Right cardiac atrium (tissue), 5 donors: ENCODE measurements around the gene UNC5A. TPM values are rescaled to one million over a fixed set of nuclear protein-coding genes. Genes with fewer than 3 reads are reported as not detected.
A peak's percentile ranks its signal among the peaks of the same experiment; 100 is the strongest.

Experiments
- ATAC-seq, 2 donors: fragments of 200-7000 bp; cut with Tn5 transposase; one replicate each; pipeline versions ENCODE4 v1.8.0 to v1.9.1; 2020; ENCODE audit warnings: moderate library complexity in 2 of 2, mild to moderate bottlenecking in 1 of 2
- DNase-seq, 3 donors: peaks; one replicate each; pipeline ENCODE4 v3.0.0-alpha.2; 2020
- H3K27ac ChIP-seq: one replicate; pipeline ENCODE4 v1.5.1; 2013; ENCODE audit warnings: mild to moderate bottlenecking, low read length, control low read depth, moderate library complexity
- H3K27me3 ChIP-seq: one replicate; pipeline ENCODE4 v1.6.1; 2013; ENCODE audit not compliant: control insufficient read depth, insufficient read depth
- H3K4me1 ChIP-seq: one replicate; pipeline ENCODE4 v1.6.1; 2013; ENCODE audit warnings: low read length; ENCODE audit not compliant: control insufficient read depth, insufficient read depth
- H3K4me3 ChIP-seq: one replicate; pipeline ENCODE4 v1.5.1; 2013; ENCODE audit warnings: low read length, control low read depth
- H3K9me3 ChIP-seq: one replicate; pipeline ENCODE4 v1.6.1; 2013; ENCODE audit warnings: low read length; ENCODE audit not compliant: control insufficient read depth
- WGBS: extraction: QIAGEN DNeasy Blood & Tissue Kit; methylation state at CpG from one replicate; pipeline ENCODE4 v1.1.7; 2013; 5-methylcytosine and 5-hydroxymethylcytosine counted together
- intact Hi-C, 4 donors: fragments of 100-400 bp; cut with DNase I; formaldehyde crosslinking; loops; one replicate each; pipeline versions ENCODE4 v1.11.0 to v1.14.0; 2022 to 2023
- polyA plus RNA-seq: library from polyadenylated mRNA; stranded (reverse); fragments of 200-250 nt; gene quantifications from one replicate; pipeline ENCODE4 v1.2.3, GENCODE V29; 2013
- total RNA-seq, 4 donors: library from RNA; stranded (reverse); fragmentation: NEBNext Ultra II Directional; extraction: Animal tissue kit (Norgen Biotek cat#: 25700); gene quantifications; one replicate each; pipeline ENCODE4 v1.2.1, GENCODE V29; 2021
- donor health status: healthy with polysubstance abuse.
- donor health status: DM: no; HTN: yes; CAD: no.
- donor health status: DM: no; HTN: no; CAD: no.
- donor health status: DM: no; HTN: yes; CAD: no; lungs with severe emphysema.
- donor health status: DM: yes; HTN: yes; CAD: no.

The UNC5A gene
- total and polyA plus RNA-seq, 5 donors: 0.17 to 0.85 (median 0.62) TPM

DNA sequence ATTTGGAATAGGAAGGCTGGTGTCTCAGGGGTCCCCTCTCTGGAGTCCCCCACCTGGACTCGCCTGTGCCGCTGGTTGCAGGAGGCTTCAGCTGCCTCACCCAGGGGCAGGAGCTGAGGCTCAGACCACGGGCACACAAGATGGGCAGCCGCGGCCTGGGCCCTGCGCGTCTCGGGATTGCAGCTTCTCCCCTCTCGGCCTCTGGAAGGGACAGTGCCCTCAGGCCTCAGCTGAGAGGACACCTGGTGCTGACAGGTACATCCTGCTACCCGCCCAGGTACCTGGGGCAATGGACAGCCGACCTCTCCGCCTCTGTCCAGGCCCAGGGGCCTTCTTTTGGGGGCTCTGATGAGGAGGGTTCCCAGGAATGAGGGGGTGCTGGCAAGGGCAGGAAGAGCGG, 38.3 kb downstream of the UNC5A start:
- DNase-seq: peak in 1 of 3 donors; percentile 44

DNA sequence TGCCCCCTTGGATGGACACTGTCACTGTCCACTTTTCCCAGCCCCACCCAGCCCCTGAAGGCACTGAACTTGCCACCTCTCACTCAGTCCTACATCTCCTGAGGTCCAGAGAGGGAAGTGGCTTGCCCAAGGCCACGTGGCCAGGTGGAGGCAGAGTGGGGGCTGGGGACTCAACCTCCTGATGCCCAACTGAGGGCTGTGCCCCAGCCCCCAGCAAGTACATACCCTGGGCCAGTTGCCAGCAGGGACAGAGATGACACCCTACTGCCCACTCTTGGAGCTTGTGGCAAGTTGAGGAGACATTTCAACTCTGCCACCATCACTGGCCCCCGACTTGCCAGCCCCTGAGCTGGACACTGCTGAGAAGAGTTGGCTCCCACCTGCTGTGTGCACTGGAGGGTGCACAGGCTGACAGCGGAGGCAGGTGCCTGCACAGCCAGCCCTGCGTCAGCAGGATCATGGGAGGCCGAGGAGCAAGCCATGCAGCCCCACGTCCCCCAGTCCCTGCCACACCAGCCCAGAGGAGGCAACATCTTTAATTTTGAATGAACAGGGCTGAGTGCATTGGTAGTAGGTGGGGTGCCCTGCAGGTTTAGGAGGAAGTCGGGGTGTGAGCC, 39.4 kb downstream of the UNC5A start:
- 73% methylated on average over 7 of the region's 7 CpGs for WGBS
- Histone ChIP-seq H3K9me3 (no peaks in the 10 kb centered on the region), H3K27ac (no peak overlapping the region), H3K27me3 (no peaks in the 10 kb centered on the region), H3K4me3 (no peak overlapping the region), H3K4me1 (no peaks in the 10 kb centered on the region)
- intact Hi-C loops: no loop called here
- peak in 2 of 3 donors; percentile 22 to 27 for DNase-seq
- ATAC-seq: no peak

More for the DNA sequence above, 38.3 kb downstream of the UNC5A start:
- WGBS: 87% methylated on average over 13 of the region's 13 CpGs
- intact Hi-C loops: no loop called here
- Histone ChIP-seq H3K4me3 (no peak overlapping the region), H3K4me1 (no peaks in the 10 kb centered on the region), H3K9me3 (no peaks in the 10 kb centered on the region), H3K27me3 (no peaks in the 10 kb centered on the region), H3K27ac (no peak overlapping the region)
- ATAC-seq: no peak

DNA sequence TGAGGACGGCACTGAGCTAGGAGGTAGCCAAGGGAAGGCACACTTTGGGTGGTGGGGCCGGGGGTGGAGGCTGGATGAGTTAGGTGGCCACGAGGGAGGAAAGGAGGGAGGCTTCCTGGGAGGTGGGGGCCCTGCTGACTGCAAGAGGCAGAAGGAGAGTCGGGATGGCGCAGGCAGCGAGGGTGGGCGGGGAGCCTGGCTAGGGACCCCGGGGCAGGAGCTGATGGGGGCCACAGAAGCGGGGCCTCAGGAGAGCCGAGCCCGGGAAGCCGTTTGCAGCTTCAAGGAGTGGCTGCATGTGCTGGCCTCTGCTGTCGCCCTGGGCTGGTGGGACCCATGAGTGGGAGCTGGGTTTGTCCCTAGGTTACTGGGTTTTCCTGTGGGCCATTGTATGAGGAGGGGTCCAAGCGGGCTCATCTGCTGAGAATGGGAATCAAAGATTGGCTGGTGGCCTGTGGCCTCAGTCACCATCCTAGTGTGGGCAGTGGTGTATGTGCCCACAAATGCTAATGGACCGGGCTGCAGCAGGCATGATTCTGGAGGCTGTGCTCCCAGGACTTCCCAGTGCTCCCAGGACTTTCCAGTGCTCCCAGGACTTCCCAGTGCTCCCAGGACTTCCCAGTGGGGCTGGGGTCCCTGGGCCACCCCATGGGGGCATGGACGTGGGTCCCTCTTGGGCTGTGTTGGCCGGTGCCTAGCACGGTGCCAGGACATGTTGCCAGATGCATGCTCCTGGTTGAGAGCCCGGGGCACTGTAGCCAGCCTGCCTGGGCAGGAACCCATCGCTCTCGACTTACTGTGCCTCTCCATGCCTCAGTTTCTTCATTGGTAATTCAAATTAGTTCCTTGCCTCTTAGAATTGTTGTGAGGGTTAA, 40.2 kb downstream of the UNC5A start:
- Histone ChIP-seq H3K4me3 (no peak overlapping the region), H3K27me3 (no peaks in the 10 kb centered on the region), H3K27ac (no peak overlapping the region), H3K9me3 (no peaks in the 10 kb centered on the region), H3K4me1 (no peaks in the 10 kb centered on the region)
- intact Hi-C loops: no loop called here
- WGBS: 77% methylated on average over 21 of the region's 21 CpGs
- peak in 2 of 3 donors; percentile 40 to 63 for DNase-seq
- ATAC-seq: no peak

DNA sequence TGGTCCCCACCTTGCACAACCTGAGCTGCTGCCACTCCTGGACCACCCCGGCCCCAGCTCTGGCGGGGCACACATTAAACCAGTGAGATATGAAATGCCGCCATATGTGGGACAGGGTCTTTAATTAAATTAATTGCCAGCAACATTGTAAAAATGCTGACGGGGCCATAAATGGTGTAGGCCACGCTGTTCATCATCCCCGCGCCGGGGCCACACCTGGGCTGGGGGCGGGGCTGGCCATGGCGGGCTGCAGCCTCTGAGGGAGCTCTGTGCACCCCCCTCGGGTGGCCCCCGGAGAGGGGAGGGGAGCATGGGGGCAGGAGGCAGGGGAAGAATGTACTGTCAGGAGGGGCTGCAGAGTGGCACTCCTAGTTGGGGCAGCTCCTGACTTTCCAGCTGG, 41.0 kb downstream of the UNC5A start:
- ATAC-seq (no peak), DNase-seq (peak in 2 of 3 donors; percentile 3 to 40)
- no peak overlapping the region for H3K4me3 ChIP-seq
- no peaks in the 10 kb centered on the region for H3K4me1 ChIP-seq
- H3K27me3 ChIP-seq: no peaks in the 10 kb centered on the region
- intact Hi-C loops: no loop called here
- H3K27ac ChIP-seq: no peak overlapping the region
- H3K9me3 ChIP-seq: no peaks in the 10 kb centered on the region
- WGBS: 78% methylated on average over 12 of the region's 12 CpGs

DNA sequence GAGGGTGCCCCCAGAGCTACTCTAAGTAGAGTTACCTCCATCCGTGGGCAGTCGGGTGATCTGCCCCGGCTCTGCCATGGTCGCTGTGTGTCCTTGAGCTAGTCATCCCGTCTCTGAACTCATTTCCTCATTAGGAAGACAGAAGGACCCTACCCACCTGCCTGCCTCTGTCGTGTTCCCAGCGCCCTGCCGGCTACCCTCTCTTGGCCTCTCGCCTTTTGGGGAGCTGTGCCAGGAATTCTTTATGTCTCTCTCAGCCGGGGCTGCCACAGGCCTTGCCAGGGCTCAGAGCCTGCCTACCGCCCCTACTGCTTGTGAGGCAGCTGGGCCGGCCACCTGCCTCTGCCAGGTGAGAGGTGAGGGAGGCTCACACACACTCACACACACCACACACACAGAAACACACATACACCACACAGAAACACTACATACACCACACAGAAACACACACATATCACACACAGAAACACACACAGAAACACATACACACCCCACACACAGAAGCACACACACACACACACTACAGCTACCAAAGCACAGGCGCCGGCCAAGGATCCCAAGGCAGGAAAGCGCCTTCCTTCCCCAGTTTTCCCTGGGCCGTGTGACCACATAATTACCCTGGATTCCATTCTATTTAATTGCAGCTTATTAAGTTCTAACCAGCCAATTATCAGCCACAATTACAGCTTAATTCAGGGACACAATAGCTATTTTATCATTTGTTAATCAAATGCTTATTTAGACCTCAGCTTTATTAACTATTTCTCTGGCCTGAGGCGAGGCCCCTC, 41.7 kb downstream of the UNC5A start:
- H3K27me3 ChIP-seq: no peaks in the 10 kb centered on the region
- no peak overlapping the region for H3K27ac ChIP-seq
- no peaks in the 10 kb centered on the region for H3K9me3 ChIP-seq
- DNase-seq (peak in 2 of 3 donors; percentile 21 to 28), ATAC-seq (no peak)
- no peaks in the 10 kb centered on the region for H3K4me1 ChIP-seq
- intact Hi-C loops: no loop called here
- H3K4me3 ChIP-seq: no peak overlapping the region
- 63% methylated on average over 17 of the region's 17 CpGs for WGBS

DNA sequence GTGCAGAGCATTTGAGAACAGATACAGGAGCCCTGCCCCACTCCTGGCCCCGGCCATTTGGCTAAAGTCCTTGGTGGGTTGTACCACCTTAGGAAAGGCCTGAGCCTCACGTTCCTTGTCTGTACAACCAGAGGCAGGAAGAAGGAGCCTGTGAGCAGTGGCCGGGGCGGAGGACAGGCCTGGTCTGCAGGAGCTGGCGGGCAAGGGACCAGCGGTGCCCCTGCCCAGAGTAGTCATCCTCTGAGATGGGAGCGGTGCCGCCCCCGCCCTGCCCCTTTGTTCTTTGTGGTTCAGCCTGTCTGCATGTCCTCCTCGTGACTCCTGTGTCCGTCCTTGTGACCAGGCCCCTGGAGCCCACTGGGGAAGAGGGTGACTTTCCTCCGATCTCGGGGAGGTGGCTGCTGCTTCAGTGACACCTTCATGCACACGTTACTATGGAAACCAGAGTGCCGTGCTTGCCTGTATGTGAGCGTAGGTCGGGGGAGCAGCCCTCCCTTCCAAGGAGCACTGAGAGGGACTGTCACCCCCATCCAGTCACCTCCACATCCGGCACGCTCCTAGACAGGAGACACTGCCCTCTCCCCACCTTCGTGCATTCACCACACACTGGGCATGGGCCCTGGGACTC, 42.9 kb downstream of the UNC5A start:
- no peak overlapping the region for H3K27ac ChIP-seq
- 71% methylated on average over 20 of the region's 20 CpGs for WGBS
- H3K4me3 ChIP-seq: no peak overlapping the region
- intact Hi-C loops: no loop called here
- no peaks in the 10 kb centered on the region for H3K9me3 ChIP-seq
- no peaks in the 10 kb centered on the region for H3K27me3 ChIP-seq
- no peaks in the 10 kb centered on the region for H3K4me1 ChIP-seq
- no peak for ATAC-seq
- peak in 2 of 3 donors; percentile 36 to 37 for DNase-seq

DNA sequence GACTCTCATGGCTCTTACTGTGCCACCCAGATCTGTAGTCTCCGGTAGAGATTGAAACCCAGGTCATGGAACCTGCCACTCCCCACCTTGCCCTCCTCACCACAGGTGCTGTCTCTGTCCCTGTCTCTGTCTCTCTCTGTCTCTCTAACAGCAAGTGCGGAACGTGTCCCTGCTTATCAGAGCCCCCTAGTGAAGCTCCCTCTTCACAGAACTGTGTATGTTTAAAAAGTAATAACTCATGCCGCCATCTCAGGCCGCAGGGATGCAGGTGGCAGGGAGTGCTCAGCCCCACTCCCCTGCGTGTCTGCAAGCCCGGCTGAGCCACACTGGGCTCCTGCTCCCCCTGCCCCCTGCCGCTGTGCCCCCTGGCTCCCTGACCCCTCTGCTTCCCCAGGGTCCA, 43.8 kb downstream of the UNC5A start:
- no peak overlapping the region for H3K27ac ChIP-seq
- DNase-seq (peak in 2 of 3 donors; percentile 4 to 16), ATAC-seq (no peak)
- intact Hi-C loops: no loop called here
- H3K27me3 ChIP-seq: no peaks in the 10 kb centered on the region
- no peaks in the 10 kb centered on the region for H3K4me1 ChIP-seq
- no peak overlapping the region for H3K4me3 ChIP-seq
- 67% methylated on average over 8 of the region's 8 CpGs for WGBS
- H3K9me3 ChIP-seq: no peaks in the 10 kb centered on the region

DNA sequence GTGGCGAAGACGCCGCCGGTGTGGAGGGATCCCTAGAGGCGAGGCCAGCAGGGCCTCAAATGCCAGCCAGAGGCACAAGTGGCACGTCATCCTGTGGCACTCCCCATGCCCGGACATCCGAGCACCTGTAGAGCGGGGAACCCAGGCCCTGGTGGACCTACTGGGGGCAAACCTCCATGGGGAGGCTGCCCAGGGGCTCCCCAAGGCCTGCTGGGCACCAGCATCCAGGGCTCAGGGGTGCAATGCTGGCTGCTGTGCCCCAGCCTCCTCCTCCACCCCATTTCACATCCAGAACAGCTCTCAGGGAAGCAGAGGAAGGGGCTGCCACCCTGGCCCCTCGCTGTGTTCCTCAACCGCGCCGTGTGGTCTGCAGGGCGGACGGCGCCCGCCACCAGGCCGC, 45.2 kb downstream of the UNC5A start:
- Histone ChIP-seq H3K27me3 (no peaks in the 10 kb centered on the region), H3K27ac (no peak overlapping the region), H3K4me1 (no peaks in the 10 kb centered on the region), H3K9me3 (no peaks in the 10 kb centered on the region), H3K4me3 (no peak overlapping the region)
- DNase-seq: peak in 2 of 3 donors; percentile 23 to 33
- ATAC-seq: no peak
- 90% methylated on average over 18 of the region's 18 CpGs for WGBS
- intact Hi-C loops: no loop called here

DNA sequence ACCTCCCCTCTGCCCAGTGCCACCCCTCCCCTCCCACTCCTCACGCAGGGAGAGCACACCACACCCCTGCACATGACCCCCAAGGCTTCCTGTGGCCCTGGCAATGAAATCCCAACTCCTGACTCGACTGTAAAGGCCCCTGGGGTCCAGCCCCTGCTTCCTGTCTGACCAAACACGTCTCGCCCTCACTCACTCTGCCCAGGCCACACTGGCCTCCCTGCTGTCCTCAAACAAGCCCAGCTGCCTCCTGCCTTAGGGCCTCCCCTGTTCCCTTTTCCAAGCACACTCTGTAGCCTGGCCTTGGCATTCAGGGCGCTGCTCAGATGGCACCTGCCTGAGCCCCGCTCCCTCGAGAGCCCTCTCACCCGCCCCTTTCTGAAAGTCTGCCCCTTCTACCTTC, 46.4 kb downstream of the UNC5A start:
- no peaks in the 10 kb centered on the region for H3K9me3 ChIP-seq
- WGBS: 54% methylated on average over 8 of the region's 8 CpGs
- no peak overlapping the region for H3K4me3 ChIP-seq
- peak in 2 of 3 donors; percentile 8 to 11 for DNase-seq
- ATAC-seq: no peak
- intact Hi-C loops: no loop called here
- no peaks in the 10 kb centered on the region for H3K27me3 ChIP-seq
- H3K4me1 ChIP-seq: no peaks in the 10 kb centered on the region
- H3K27ac ChIP-seq: no peak overlapping the region

DNA sequence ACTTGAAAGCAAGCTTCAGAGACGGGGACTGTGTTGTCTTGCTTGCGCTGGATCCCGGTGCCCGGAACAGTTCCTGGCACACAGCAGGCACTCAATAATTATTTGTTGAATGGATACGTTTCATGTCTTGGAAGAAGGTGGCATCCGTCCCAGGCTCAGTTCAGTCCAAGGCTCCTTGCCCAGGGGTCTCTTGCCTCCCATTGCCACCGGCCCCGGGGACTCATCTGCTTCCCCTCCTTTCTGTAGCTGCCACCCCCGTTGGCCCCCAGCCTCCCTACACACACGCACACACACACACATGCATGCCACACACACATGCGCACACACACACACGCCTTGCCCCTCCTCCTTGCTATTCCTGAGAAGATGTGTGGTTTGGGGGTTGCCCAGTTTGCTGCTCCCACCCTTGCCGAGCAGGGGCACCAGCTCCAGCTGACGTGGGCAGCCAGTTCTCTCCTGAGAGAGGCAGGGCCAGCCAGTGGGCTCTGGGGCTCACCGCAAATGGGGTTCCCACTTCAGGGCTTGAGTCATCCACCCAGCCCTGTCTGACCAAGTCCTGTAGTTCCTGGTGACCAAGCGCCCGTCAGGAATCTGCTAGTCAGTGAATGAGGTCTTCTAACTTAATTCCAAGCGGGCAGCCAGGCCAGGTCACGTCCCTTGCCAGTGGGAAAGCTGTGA, 47.0 kb downstream of the UNC5A start:
- WGBS: 70% methylated on average over 19 of the region's 19 CpGs
- no peaks in the 10 kb centered on the region for H3K4me1 ChIP-seq
- ATAC-seq: no peak
- DNase-seq: peak in 2 of 3 donors; percentile 28 to 30
- no peaks in the 10 kb centered on the region for H3K9me3 ChIP-seq
- no peak overlapping the region for H3K27ac ChIP-seq
- H3K4me3 ChIP-seq: no peak overlapping the region
- H3K27me3 ChIP-seq: no peaks in the 10 kb centered on the region
- intact Hi-C loops: no loop called here
